GM23248 (cell line): Measurements from ENCODE around the gene RNU2-63P. TPM values are rescaled to one million over a fixed set of nuclear protein-coding genes. Genes with fewer than 3 reads are reported as not detected.

Source experiments
- DNase-seq: peaks from one replicate; pipeline ENCODE4 v3.0.0-alpha.2; 2015
- H2AFZ ChIP-seq: fragments of 200-600 bp; sonication (generic); 2 replicates; pipeline ENCODE4 v1.6.1; 2016; ENCODE audit warnings: antibody characterized with exemption
- H3F3A ChIP-seq: fragments of 200-600 bp; sonication (generic); 2 replicates; pipeline ENCODE4 v1.6.1; 2016; ENCODE audit warnings: mild to moderate bottlenecking, antibody characterized with exemption, mixed run types; ENCODE audit not compliant: insufficient read depth
- H3K27ac ChIP-seq: fragments of 200-600 bp; sonication (generic); 2 replicates; pipeline ENCODE4 v1.5.1; 2016; ENCODE audit warnings: mild to moderate bottlenecking
- H3K27me3 ChIP-seq: fragments of 200-600 bp; sonication (generic); replicated peaks from 2 replicates; pipeline ENCODE4 v1.6.1; 2016; ENCODE audit warnings: mild to moderate bottlenecking; ENCODE audit not compliant: insufficient read depth
- H3K36me3 ChIP-seq: fragments of 200-600 bp; sonication (generic); 2 replicates; pipeline ENCODE4 v1.6.1; 2016; ENCODE audit warnings: low read depth, mild to moderate bottlenecking
- H3K4me1 ChIP-seq: fragments of 200-600 bp; sonication (generic); 2 replicates; pipeline ENCODE4 v1.6.1; 2016; ENCODE audit warnings: mild to moderate bottlenecking; ENCODE audit not compliant: insufficient read depth
- H3K4me2 ChIP-seq: fragments of 200-600 bp; sonication (generic); one replicate; pipeline ENCODE4 v1.6.1; 2016; ENCODE audit warnings: mild to moderate bottlenecking; ENCODE audit not compliant: unreplicated experiment
- H3K4me3 ChIP-seq: fragments of 200-600 bp; sonication (generic); 2 replicates; pipeline ENCODE4 v1.5.1; 2016; ENCODE audit warnings: mild to moderate bottlenecking
- H3K79me2 ChIP-seq: fragments of 200-600 bp; sonication (generic); 2 replicates; pipeline ENCODE4 v1.6.1; 2016; ENCODE audit warnings: mild to moderate bottlenecking; ENCODE audit not compliant: insufficient read depth
- H3K9ac ChIP-seq: fragments of 200-600 bp; sonication (generic); 2 replicates; pipeline ENCODE4 v1.6.1; 2016; ENCODE audit warnings: mild to moderate bottlenecking
- H3K9me2 ChIP-seq: fragments of 200-600 bp; sonication (generic); 2 replicates; pipeline ENCODE4 v1.6.1; 2016; ENCODE audit warnings: mixed run types, mild to moderate bottlenecking, moderate library complexity; ENCODE audit not compliant: insufficient read depth
- H3K9me3 ChIP-seq: fragments of 200-600 bp; sonication (generic); one replicate; pipeline ENCODE4 v1.6.1; 2017; ENCODE audit warnings: low read depth
- H4K20me1 ChIP-seq: fragments of 200-600 bp; sonication (generic); 2 replicates; pipeline ENCODE4 v1.6.0; 2016; ENCODE audit not compliant: insufficient read depth
- EZH2 ChIP-seq: fragments of 200-600 bp; sonication (generic); IDR thresholded peaks from 2 replicates; pipeline ENCODE4 v1.6.1; 2018; ENCODE audit warnings: antibody characterized with exemption, mild to moderate bottlenecking; ENCODE audit not compliant: insufficient read depth, poor library complexity, severe bottlenecking
- EZH2phosphoT487 ChIP-seq: fragments of 200-600 bp; sonication (generic); IDR thresholded peaks from 2 replicates; pipeline ENCODE4 v1.6.1; 2018; ENCODE audit warnings: antibody characterized with exemption, moderate library complexity, mild to moderate bottlenecking, low read depth; ENCODE audit not compliant: insufficient read depth
- WGBS, 2 experiments: methylation state at CpG; one replicate each; pipeline ENCODE4 v1.1.6; 2015 to 2017; ENCODE audit warnings: low lambda C conversion rate in 2 of 2, low coverage in 1 of 2; ENCODE audit errors: missing lambda C conversion rate in 2 of 2; 5-methylcytosine and 5-hydroxymethylcytosine counted together
- in situ Hi-C: fragments of 300-500 bp; cut with MboI; formaldehyde crosslinking; loops from 2 replicates; pipeline ENCODE4 v1.15.0; 2020
- polyA plus RNA-seq: library from polyadenylated mRNA; unstranded; fragments of >200 nt; fragmentation: Nextera tagmentation; extraction: Ambion mirVana; gene quantifications from 2 replicates; pipeline ENCODE4 v1.2.1, GENCODE V29; 2016
- total RNA-seq: library from RNA; depleted of rRNA; stranded (reverse); fragments of >200 nt; shearing (Covaris generic); gene quantifications from 2 replicates; pipeline ENCODE4 v1.2.3, GENCODE V29; 2014

The RNU2-63P gene
- total and polyA plus RNA-seq, 2 experiments from 2014 or later: not detected

DNA sequence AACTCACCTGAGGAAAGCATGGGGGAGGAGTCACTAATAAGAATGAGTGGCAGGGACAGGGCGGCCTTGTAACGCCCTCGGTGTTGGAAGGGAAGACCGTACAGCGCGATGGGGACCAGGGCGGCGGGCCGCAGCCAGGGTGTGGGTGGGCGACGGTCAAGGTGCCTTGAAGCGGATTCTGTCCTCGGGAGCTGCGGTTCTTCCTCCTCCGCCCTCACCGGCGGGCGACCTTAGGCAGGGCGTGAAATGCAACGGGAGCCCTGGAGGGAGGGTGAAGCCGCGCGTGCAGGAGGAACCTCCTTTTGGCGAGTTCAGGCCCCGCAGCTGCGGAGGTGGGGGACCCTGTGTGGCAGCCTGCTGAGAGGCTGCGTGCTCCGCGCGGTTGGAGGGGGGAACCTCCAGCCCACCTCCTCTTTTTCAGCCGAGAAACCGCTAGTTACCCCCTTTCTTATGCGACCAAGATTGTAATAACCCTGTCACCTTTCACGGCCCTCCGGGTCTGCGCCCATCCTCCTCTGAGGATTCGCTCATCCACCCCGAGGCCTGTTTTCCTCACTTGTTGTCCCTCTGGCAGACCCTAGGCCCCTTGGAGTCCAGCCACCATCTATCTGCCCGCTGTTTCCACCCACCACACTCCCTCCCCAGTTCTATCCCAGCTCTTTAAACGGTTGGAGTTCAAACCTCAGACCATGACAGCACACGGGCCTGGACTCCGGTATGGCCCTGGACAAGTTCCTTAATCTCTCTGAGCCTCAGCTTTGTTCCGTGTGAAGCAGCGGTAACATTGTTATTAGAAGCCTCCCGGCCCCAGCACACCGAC lies 823 bp upstream of the RNU2-63P start:
- Histone ChIP-seq H3K27me3 (no peaks in the 10 kb centered on the region), H3K4me1 (no peaks in the 10 kb centered on the region), H4K20me1 (no peaks in the 10 kb centered on the region), H3K4me3 (peak overlapping the region; percentile 68), H3K36me3 (no peaks in the 10 kb centered on the region), H3K9ac (peak overlapping the region; percentile 82; the same call in 1 of the 2 replicates), H3K9me2 (no peaks in the 10 kb centered on the region), H3F3A (peaks cover 12% of the 10 kb centered on the region; the same call in 1 of the 2 replicates), H3K9me3 (no peaks in the 10 kb centered on the region), H3K79me2 (no peaks in the 10 kb centered on the region), H2AFZ (peak overlapping the region; percentile 87), H3K27ac (no peak overlapping the region), H3K4me2 (peak overlapping the region; percentile 84)
- TF ChIP-seq EZH2phosphoT487 (no peak), EZH2 (no peak)
- DNase-seq: no peak
- in situ Hi-C loops: no loop called here
- 48 to 62% methylated on average over 25 to 46 of the region's 46 CpGs for WGBS, 2 experiments

DNA sequence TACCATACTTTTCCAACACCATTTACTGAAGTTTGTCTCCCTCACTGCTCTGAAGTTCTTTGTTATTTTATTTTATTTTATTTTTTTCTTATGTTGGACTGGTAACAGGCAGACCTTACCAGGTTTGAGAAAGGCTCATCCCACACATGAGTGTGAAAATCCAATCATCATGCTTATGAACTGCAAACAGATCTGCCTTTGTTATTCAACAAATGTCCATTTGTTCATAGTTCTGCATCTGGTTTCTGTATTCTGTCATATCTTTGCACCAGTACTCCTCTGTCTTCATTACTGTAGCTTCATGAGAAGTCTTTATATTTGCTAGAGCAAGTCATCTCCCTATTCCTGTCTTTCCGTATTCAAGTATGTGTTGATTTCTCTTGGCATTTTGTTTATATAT lies 5.3 kb downstream of the RNU2-63P start:
- no peak for DNase-seq
- Histone ChIP-seq H2AFZ (no peak overlapping the region), H3K4me3 (no peak overlapping the region), H3K9me2 (no peaks in the 10 kb centered on the region), H3K4me1 (no peaks in the 10 kb centered on the region), H3K27me3 (no peaks in the 10 kb centered on the region), H3K27ac (no peak overlapping the region), H3K9me3 (no peaks in the 10 kb centered on the region), H3F3A (peaks cover 11% of the 10 kb centered on the region; the same call in 1 of the 2 replicates), H3K4me2 (no peak overlapping the region), H3K9ac (no peak overlapping the region), H3K79me2 (no peaks in the 10 kb centered on the region), H3K36me3 (no peaks in the 10 kb centered on the region), H4K20me1 (no peaks in the 10 kb centered on the region)
- TF ChIP-seq EZH2phosphoT487 (no peak), EZH2 (no peak)
- WGBS, 2 experiments: 24 to 40% methylated on average over 1 of the region's 1 CpG
- in situ Hi-C loops: no loop called here

- H3K9me3 ChIP-seq: no peaks in the 10 kb centered on the region
- no peaks in the 10 kb centered on the region for H3K9me2 ChIP-seq
- H4K20me1 ChIP-seq: no peaks in the 10 kb centered on the region
- TF ChIP-seq EZH2: no peak
- TF ChIP-seq EZH2phosphoT487: no peak
- H3F3A ChIP-seq: peaks cover 4% of the 10 kb centered on the region; the same call in 1 of the 2 replicates
- no peaks in the 10 kb centered on the region for H3K4me1 ChIP-seq
- DNase-seq: no peak
- H3K27ac ChIP-seq: no peak overlapping the region
- in situ Hi-C loops: no loop called here
- H3K27me3 ChIP-seq: no peaks in the 10 kb centered on the region
- H3K9ac ChIP-seq: no peak overlapping the region
- WGBS, 2 experiments: 45 to 62% methylated on average over 1 of the region's 1 CpG
- H2AFZ ChIP-seq: no peak overlapping the region
- H3K4me3 ChIP-seq: no peak overlapping the region
- H3K79me2 ChIP-seq: no peaks in the 10 kb centered on the region
- no peak overlapping the region for H3K4me2 ChIP-seq
- H3K36me3 ChIP-seq: no peaks in the 10 kb centered on the region
These were observed 6.2 kb downstream of the RNU2-63P start for GRCh38 chr2:88010136-88010535.

- Histone ChIP-seq H3K9ac (no peak overlapping the region), H3K4me3 (no peak overlapping the region), H2AFZ (no peak overlapping the region), H3F3A (no peaks in the 10 kb centered on the region), H3K36me3 (no peaks in the 10 kb centered on the region), H3K79me2 (no peaks in the 10 kb centered on the region), H3K4me2 (no peak overlapping the region), H3K4me1 (no peaks in the 10 kb centered on the region), H3K9me3 (no peaks in the 10 kb centered on the region), H4K20me1 (no peaks in the 10 kb centered on the region), H3K27me3 (no peaks in the 10 kb centered on the region), H3K27ac (no peak overlapping the region), H3K9me2 (no peaks in the 10 kb centered on the region)
- TF ChIP-seq EZH2phosphoT487 (no peak), EZH2 (no peak)
- in situ Hi-C loops: no loop called here
- WGBS, 2 experiments: 89% methylated on average over 16 of the region's 16 CpGs
- no peak for DNase-seq
These were observed 9.4 kb downstream of the RNU2-63P start for GRCh38 chr2:88006912-88007439.
